Lower leg skin (tissue), 4 donors: ENCODE results near the gene STXBP1. TPM values are rescaled to one million over a fixed set of nuclear protein-coding genes. Genes with fewer than 3 reads are reported as not detected.

Experiments
- DNase-seq, 2 donors: peaks; one replicate each; pipeline ENCODE4 v3.0.0-alpha.2; 2019; ENCODE audit warnings: low spot score in 2 of 2
- H3K4me3 ChIP-seq: fragments of 200-600 bp; sonication (generic); 2 replicates; pipeline ENCODE4 v1.5.1; 2017; ENCODE audit warnings: mild to moderate bottlenecking, low read depth; ENCODE audit not compliant: poor library complexity, severe bottlenecking
- POLR2A ChIP-seq, 2 donors: fragments of 450-650 bp; IDR thresholded peaks; one replicate each; pipeline ENCODE4 v1.6.1; 2016 to 2017; ENCODE audit warnings: antibody characterized with exemption in 2 of 2, mild to moderate bottlenecking in 1 of 2, moderate library complexity in 1 of 2
- WGBS, 2 donors: methylation state at CpG; one replicate each; pipeline ENCODE4 v1.1.5; 2018; 5-methylcytosine and 5-hydroxymethylcytosine counted together
- intact Hi-C: fragments of 100-400 bp; cut with DNase I; formaldehyde crosslinking; loops from one replicate; pipeline ENCODE4 v1.15.0; 2023; ENCODE audit warnings: low total_unique reads
- total RNA-seq, 4 donors: library from RNA; depleted of rRNA; stranded (reverse); fragments of >200 nt; gene quantifications; one replicate each; pipeline ENCODE4 v1.1.0, GENCODE V29; 2016
- TF ChIP-seq, protein P1 (sequence below), 3 donors: fragments of 450-650 bp; IDR thresholded peaks; one replicate each; pipeline ENCODE4 v1.5.1; 2016; ENCODE audit warnings: antibody characterized with exemption in 3 of 3, mild to moderate bottlenecking in 3 of 3, moderate library complexity in 2 of 3

STXBP1 gene
- total RNA-seq, 4 donors from 2014 or later = 17.4 to 66.8 (median 30.5) TPM

DNA sequence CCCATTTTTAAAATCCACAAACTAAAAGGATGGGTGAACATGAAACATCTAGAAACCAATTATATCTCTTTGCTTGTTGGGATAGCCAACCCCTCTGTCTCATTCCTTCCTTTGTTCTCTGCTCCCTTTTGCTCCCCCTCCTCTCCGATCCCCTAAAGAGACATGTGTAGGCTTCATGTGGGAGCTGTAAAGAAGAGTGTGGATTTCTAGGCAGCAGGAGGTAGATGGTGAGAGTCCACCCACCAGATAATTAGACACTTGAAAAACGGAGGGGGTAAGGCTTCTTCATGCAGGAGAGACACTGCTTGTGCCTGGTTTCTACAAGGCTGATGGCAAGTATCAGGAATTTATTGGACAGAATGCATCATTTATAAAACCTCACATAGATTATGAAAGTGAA is 67.4 kb downstream of the STXBP1 start:
- DNase-seq = no peak
- TF ChIP-seq POLR2A (IDR thresholded peaks at IDR 0.05) = no peak
- TF ChIP-seq, protein P1, sequence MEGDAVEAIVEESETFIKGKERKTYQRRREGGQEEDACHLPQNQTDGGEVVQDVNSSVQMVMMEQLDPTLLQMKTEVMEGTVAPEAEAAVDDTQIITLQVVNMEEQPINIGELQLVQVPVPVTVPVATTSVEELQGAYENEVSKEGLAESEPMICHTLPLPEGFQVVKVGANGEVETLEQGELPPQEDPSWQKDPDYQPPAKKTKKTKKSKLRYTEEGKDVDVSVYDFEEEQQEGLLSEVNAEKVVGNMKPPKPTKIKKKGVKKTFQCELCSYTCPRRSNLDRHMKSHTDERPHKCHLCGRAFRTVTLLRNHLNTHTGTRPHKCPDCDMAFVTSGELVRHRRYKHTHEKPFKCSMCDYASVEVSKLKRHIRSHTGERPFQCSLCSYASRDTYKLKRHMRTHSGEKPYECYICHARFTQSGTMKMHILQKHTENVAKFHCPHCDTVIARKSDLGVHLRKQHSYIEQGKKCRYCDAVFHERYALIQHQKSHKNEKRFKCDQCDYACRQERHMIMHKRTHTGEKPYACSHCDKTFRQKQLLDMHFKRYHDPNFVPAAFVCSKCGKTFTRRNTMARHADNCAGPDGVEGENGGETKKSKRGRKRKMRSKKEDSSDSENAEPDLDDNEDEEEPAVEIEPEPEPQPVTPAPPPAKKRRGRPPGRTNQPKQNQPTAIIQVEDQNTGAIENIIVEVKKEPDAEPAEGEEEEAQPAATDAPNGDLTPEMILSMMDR (IDR thresholded peaks at IDR 0.05) = no peak
- H3K4me3 ChIP-seq = no peak overlapping the region
- 85 to 87% methylated on average over 2 of the region's 2 CpGs for WGBS, 2 donors
- intact Hi-C loops = no loop called here

DNA sequence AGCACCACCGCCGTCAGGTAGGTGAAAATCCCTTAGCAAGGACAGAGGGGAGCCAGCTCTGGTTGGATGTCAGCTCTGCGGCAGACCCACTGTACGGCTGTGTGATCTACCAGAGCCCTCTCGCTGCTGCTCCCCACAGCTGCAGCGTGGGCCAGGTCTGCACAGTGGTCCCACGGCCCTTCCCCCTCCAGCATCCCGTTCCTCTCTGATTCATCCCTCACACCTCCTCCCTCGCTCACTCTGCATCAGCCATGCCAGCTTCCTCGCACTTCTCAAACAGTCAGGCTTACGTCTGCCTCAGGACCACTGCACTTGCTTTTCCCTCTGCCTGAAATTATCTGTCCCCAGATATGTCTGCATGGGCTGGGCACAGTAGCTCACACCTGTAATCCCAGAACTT is 68.1 kb downstream of the STXBP1 start:
- 91 to 97% methylated on average over 11 of the region's 11 CpGs for WGBS, 2 donors
- no peak overlapping the region for H3K4me3 ChIP-seq
- intact Hi-C loops = loop anchor here (10.0 kb wide), 1 partner anchor 45 kb away; no protein-coding TSS in a partner anchor
- TF ChIP-seq, protein P1 (IDR thresholded peaks at IDR 0.05) = no peak
- no peak for TF ChIP-seq POLR2A (IDR thresholded peaks at IDR 0.05)
- DNase-seq = no peak

DNA sequence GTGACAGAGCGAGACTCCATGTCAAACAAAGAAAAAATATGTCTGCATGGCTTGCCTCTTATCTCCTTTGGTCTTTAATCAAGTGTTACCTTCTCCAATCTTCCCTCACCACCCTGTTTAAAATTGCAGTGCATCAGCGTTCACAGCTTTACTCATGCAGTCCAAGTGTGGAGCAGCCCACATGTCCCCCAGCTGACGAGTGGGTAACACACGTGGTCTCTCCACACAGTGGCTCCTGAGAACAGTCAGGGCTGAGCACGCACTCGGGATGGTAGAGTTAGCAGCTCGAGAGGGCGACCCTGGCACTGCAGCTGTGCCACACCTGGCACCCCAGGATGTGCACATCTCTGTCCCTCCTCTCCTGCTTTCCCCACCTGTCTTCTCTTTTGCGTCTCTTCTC is 68.8 kb downstream of the STXBP1 start:
- intact Hi-C loops = loop anchor here (10.0 kb wide), 1 partner anchor 46 kb away; no protein-coding TSS in a partner anchor
- WGBS, 2 donors = 85 to 86% methylated on average over 9 of the region's 9 CpGs
- DNase-seq = no peak
- H3K4me3 ChIP-seq = no peak overlapping the region
- TF ChIP-seq POLR2A (IDR thresholded peaks at IDR 0.05) = no peak
- TF ChIP-seq, protein P1 (IDR thresholded peaks at IDR 0.05) = no peak

DNA sequence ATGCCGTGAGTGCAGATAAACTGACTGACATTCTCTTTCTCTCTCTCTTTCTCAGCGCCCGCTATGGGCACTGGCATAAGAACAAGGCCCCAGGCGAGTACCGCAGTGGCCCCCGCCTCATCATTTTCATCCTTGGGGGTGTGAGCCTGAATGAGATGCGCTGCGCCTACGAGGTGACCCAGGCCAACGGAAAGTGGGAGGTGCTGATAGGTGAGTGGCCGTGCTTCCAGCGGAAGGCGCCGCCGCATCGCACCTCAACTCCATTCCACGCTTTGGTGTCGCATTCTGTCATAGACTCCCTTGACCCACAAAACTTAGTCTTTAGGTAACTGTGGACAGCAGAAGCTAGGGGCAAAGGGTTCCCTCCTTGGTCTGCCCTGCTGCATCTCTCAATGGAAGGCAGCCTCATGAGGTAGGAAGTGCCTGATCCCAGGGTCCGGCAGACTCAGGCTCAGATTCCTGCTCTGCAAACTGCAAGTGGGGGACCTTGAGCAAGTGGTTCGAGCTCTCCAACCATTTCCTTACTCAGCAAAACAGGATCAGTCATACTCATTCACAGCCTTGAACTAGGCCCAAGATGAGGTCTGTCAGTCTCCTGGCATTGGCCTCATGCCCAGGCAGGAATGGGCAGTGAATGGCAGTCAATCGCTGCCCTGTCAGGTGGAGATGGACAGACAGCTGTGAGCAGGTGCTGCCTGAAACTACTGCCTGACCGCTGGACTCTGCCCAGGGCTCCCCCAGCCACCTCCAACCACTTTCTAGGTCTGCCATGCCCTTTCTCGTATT is 70.5 kb downstream of the STXBP1 start:
- no peak for DNase-seq
- 91 to 94% methylated on average over 23 of the region's 23 CpGs for WGBS, 2 donors
- no peak overlapping the region for H3K4me3 ChIP-seq
- intact Hi-C loops = loop anchor here (10.0 kb wide), 1 partner anchor 48 kb away; no protein-coding TSS in a partner anchor
- TF ChIP-seq, protein P1 (IDR thresholded peaks at IDR 0.05) = no peak
- TF ChIP-seq POLR2A (IDR thresholded peaks at IDR 0.05) = no peak

DNA sequence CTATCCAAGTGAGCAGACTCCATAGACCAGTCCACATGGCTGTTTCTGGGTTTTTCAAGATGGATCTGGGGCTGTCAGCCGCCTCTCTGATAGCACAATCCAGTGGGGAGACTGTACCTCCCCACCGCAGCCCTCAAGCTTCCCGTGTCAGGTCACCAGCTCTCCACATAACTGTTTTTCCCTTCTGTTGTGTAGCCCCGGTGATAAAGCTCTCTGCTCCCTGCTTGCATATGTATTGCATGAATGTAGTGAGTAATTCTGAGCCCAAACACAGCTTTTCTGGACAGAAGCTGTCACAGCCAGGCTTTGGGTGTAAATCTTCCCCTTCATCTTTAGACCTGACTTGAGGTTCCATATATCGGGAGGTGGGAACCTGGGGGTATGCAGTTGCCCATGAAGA is 71.6 kb downstream of the STXBP1 start:
- intact Hi-C loops = loop anchor here (10.0 kb wide), 1 partner anchor 49 kb away; no protein-coding TSS in a partner anchor
- H3K4me3 ChIP-seq = no peak overlapping the region
- no peak for DNase-seq
- WGBS, 2 donors = 84 to 89% methylated on average over 5 of the region's 5 CpGs
- no peak for TF ChIP-seq POLR2A (IDR thresholded peaks at IDR 0.05)
- TF ChIP-seq, protein P1 (IDR thresholded peaks at IDR 0.05) = no peak
